ENCODE results near the gene CYP26B1. TPM values are rescaled to one million over a fixed set of nuclear protein-coding genes. Genes with fewer than 3 reads are reported as not detected.

Gene CYP26B1
- polyA plus RNA-seq, 3 donors = not detected

GRCh38 chr2:72144274-72144631 lies 3.4 kb downstream of the CYP26B1 start:
- 2% methylated on average over 9 of the region's 23 CpGs for whole genome bisulfite sequencing (ENCODE audit: insufficient coverage)
- H3K4me1 ChIP-seq (ENCODE audit: control insufficient read depth in 1 of 2, insufficient read depth in 2 of 2, low read length in 2 of 2) = peaks cover 3 to 11% of the 10 kb centered on the region in 2 donors

GRCh38 chr2:72143441-72144273 lies 4.0 kb downstream of the CYP26B1 start:
- no peak overlapping the region for H3K9ac ChIP-seq (ENCODE audit: insufficient read depth, low read length, poor library complexity, severe bottlenecking)
- 9% methylated on average over 53 of the region's 65 CpGs for WGBS (ENCODE audit: insufficient coverage)
- H3K4me3 Mint-ChIP-seq = peak overlapping the region in 1 of 2 donors; percentile 78

More at GRCh38 chr2:72144274-72144631, 3.4 kb downstream of the CYP26B1 start:
- peaks cover 45 to 71% of the 10 kb centered on the region in 2 donors for H3K27me3 ChIP-seq (ENCODE audit: control insufficient read depth in 2 of 2, insufficient read depth in 2 of 2, low read length in 2 of 2)
- intact Hi-C loops (cut with micrococcal nuclease) = no loop called here
- no peaks in the 10 kb centered on the region for H4K20me1 ChIP-seq (ENCODE audit: insufficient read depth, low read length)
- no peaks in the 10 kb centered on the region for H3K36me3 ChIP-seq (replicated peaks in 1 of 2; ENCODE audit: control insufficient read depth in 1 of 2, insufficient read depth in 2 of 2, low read length in 2 of 2)
- no peak overlapping the region for H3K27ac ChIP-seq (ENCODE audit: low read depth in 1 of 2, low read length in 2 of 2)
- H3K9ac ChIP-seq (ENCODE audit: insufficient read depth, low read length, poor library complexity, severe bottlenecking) = no peak overlapping the region
- no peak overlapping the region for H3K4me2 ChIP-seq (replicated peaks; ENCODE audit: extremely low read depth, low read length, poor library complexity, severe bottlenecking)
- Mint-ChIP-seq H3K4me3 (peak overlapping the region in 1 of 2 donors; percentile 78), H3K27me3 (ENCODE audit: low read depth in 3 of 3) (peaks cover 68 to 81% (median 73%) of the 10 kb centered on the region in 3 donors), H3K4me1 (peaks cover 29% of the 10 kb centered on the region), H3K36me3 (peaks cover 3 to 9% of the 10 kb centered on the region in 2 donors), H3K27ac (no peak overlapping the region), H3K9me3 (peaks cover 2 to 31% (median 18%) of the 10 kb centered on the region in 7 donors)
- no peak for TF ChIP-seq CTCF (IDR thresholded peaks at IDR 0.05)
- H3K79me2 ChIP-seq (ENCODE audit: insufficient read depth, low read length) = no peaks in the 10 kb centered on the region
- H3K9me3 ChIP-seq (replicated peaks in 1 of 2; ENCODE audit: control insufficient read depth in 1 of 2, insufficient read depth in 1 of 2, low read length in 2 of 2) = peaks cover 10 to 25% of the 10 kb centered on the region in 2 donors
- DNase-seq = no peak
- H2AFZ ChIP-seq (ENCODE audit: insufficient read depth, low read depth, low read length, poor library complexity, severe bottlenecking) = no peak overlapping the region
- H3K4me3 ChIP-seq (replicated peaks in 1 of 3; ENCODE audit: low read depth in 2 of 3, low read length in 3 of 3) = no peak overlapping the region

More at GRCh38 chr2:72143441-72144273, 4.0 kb downstream of the CYP26B1 start:
- Mint-ChIP-seq H3K4me1 (peaks cover 24% of the 10 kb centered on the region), H3K27me3 (ENCODE audit: low read depth in 3 of 3) (peaks cover 63 to 75% (median 67%) of the 10 kb centered on the region in 3 donors), H3K27ac (peak overlapping the region in 1 of 7 donors; percentile 31), H3K9me3 (peaks cover 2 to 29% (median 18%) of the 10 kb centered on the region in 7 donors), H3K36me3 (peaks cover 2 to 9% of the 10 kb centered on the region in 2 donors)
- H3K4me2 ChIP-seq (replicated peaks; ENCODE audit: extremely low read depth, low read length, poor library complexity, severe bottlenecking) = no peak overlapping the region
- H3K4me3 ChIP-seq (replicated peaks in 1 of 3; ENCODE audit: low read depth in 2 of 3, low read length in 3 of 3) = no peak overlapping the region
- H3K27ac ChIP-seq (ENCODE audit: low read depth in 1 of 2, low read length in 2 of 2) = no peak overlapping the region
- intact Hi-C loops (cut with micrococcal nuclease) = no loop called here
- H3K27me3 ChIP-seq (ENCODE audit: control insufficient read depth in 2 of 2, insufficient read depth in 2 of 2, low read length in 2 of 2) = peaks cover 43 to 66% of the 10 kb centered on the region in 2 donors
- no peaks in the 10 kb centered on the region for H4K20me1 ChIP-seq (ENCODE audit: insufficient read depth, low read length)
- peaks cover 3 to 11% of the 10 kb centered on the region in 2 donors for H3K4me1 ChIP-seq (ENCODE audit: control insufficient read depth in 1 of 2, insufficient read depth in 2 of 2, low read length in 2 of 2)
- H3K36me3 ChIP-seq (replicated peaks in 1 of 2; ENCODE audit: control insufficient read depth in 1 of 2, insufficient read depth in 2 of 2, low read length in 2 of 2) = no peaks in the 10 kb centered on the region
- no peak for TF ChIP-seq CTCF (IDR thresholded peaks at IDR 0.05)
- H2AFZ ChIP-seq (ENCODE audit: insufficient read depth, low read depth, low read length, poor library complexity, severe bottlenecking) = no peak overlapping the region
- no peak for DNase-seq
- no peaks in the 10 kb centered on the region for H3K79me2 ChIP-seq (ENCODE audit: insufficient read depth, low read length)
- H3K9me3 ChIP-seq (replicated peaks in 1 of 2; ENCODE audit: control insufficient read depth in 1 of 2, insufficient read depth in 1 of 2, low read length in 2 of 2) = peaks cover 10 to 25% of the 10 kb centered on the region in 2 donors
